Inflammatory macrophage (primary cell): ENCODE data around the gene TSPAN16.
A peak's percentile ranks its signal among the peaks of the same experiment; 100 is the strongest.
"Not testable (repeated sequence)": the region's sequence is repeated elsewhere in the genome, so short reads cannot be mapped to it uniquely, and the experiment has no call there.

Source experiments
- DNase-seq, 2 donors: peaks; one replicate each; pipeline ENCODE4 v3.0.0-alpha.2; 2020 to 2022

Gene TSPAN16

DNA sequence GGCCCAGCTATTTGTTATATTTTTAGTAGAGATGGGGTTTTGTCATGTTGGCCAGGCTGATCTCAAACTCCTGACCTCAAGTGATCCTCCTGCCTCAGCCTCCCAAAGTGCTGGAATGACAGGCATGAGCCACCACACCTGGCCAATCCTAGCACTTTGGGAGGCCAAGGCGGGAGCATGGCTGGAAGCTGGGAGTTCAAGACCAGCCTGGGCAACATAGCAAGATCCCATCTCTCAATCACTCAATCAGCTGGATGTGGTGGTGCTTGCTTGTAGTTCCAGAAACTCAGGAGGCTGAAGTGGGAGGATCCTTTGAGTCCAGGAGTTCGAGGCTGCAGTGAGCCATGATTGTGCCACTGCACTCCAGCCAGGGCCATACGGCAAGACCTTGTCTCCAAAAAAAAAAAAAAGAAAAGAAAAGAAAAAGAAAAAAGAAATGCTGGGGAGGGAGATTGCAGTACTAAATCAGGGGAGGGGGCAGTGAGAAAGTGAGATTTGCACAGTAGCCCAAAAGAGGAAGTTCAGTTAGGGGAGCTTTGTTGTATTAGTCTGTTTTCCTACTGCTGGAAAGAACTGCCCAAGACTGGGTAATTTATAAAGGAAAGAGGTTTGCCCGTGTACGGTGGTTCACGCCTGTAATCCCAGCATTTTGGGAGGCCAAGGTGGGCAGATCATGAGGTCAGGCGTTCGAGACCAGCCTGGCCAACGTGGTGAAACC is 24.5 kb downstream of the TSPAN16 start:
- not testable (repeated sequence) for DNase-seq

DNA sequence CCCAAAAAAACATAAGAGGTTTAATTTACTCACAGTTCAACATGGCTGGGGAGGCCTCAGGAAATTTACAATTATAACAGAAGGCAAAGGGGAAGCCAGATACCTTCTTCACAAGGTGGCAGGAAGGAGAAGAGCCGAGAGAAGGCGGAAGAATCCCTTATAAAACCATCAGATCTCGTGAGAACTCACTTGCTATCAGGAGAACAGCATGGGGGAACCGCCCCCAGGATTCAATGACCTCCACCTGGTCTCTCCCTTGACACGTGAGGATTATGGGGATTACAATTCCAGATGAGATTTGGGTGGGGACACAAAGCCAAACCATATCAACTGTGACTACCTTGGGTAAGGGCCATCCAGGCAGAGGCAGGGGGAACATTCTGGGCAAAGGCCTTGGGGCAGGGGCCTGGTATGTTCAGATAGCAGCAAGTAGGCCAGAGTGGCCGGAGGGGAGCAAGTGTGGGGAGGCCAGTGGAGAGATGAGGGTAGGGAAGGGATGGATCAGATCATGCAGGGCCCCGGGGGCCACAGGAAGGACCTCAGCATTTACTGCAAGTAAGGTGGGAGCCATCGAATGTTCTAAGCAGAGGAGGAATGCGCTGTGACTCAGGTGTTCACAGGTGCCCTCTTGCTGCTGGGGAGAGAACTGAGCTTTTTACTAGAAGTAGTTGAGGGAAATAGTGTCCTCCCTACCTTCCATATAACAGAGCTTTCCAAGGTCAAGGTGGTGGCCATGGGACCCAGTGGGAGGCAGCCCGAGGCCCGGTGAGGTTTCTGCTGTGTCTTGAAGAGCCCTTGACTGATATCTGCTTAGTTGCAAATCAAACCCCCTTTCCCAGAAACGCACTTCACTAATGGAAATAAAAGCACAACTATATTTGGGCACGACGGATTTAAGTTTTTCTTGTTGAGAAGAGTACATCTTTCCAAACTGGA is 25.5 kb downstream of the TSPAN16 start:
- no peak for DNase-seq

GRCh38 chr19:11322269-11323024 is 26.5 kb downstream of the TSPAN16 start:
- peak; percentile 52 to 67 for DNase-seq

DNA sequence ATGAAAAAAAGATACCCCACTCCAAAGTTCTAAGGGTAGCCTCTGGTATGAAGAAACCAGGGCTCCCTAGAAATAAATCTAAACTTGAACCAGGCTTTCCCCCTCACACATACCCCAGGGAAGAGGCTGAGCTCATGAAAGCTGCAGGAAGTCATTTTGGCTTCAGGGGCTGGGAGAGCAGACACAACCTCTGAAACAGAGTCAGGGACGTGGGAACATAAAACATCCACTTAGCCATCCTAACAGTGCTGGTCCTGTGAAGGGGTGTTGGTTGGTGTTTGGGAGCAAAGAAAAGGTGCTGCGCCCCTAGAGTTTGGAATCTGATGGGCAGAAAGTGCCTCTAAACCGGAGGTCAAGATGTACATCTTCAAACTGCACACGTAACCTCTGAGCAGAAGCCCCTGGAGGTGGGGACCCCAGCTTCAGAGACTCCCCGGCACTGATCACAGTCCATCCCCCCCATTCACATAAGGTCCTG is 27.7 kb downstream of the TSPAN16 start:
- DNase-seq = no peak

DNA sequence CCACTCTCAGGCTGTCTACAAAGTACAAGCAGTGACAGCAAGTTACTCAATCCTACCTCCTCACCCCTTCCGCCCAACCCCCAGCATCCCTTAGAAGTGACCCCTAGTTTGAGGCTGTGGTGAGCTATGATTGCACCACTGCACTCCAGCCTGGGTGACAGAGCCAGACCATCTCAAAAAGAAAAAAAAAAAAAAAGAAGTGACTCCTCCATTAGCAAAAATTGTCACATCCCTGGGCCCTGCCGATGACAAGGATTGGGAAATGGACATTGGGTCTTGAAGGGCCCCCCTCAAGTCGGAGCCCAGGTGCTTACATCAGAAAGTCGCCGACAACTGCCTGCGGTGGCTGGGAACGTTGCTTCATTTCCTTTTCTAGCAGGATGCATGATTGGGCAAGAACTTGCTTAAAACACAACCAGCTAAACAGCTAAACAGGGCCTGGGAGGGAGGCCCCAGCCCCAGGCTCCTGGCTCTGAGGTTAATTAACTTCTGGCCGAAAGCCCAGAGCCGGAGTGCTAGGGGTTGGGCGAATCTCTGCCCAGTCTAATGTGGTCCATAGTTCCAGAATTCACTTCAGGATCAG is 28.2 kb downstream of the TSPAN16 start:
- DNase-seq = peak; percentile 87 to 90

- DNase-seq = no peak
These were observed 28.9 kb downstream of the TSPAN16 start for GRCh38 chr19:11324748-11325389.

- DNase-seq = no peak
These were observed 29.6 kb downstream of the TSPAN16 start for GRCh38 chr19:11325544-11325943.

GRCh38 chr19:11330127-11330526 is 34.2 kb downstream of the TSPAN16 start:
- peak in 1 of 2 donors; percentile 11 for DNase-seq

- DNase-seq = no peak
These were observed 35.5 kb downstream of the TSPAN16 start for GRCh38 chr19:11331502-11331901.

GRCh38 chr19:11332822-11333221 is 36.9 kb downstream of the TSPAN16 start:
- DNase-seq = no peak

- not testable (repeated sequence) for DNase-seq
These were observed 37.9 kb downstream of the TSPAN16 start for GRCh38 chr19:11333838-11334237.

GRCh38 chr19:11335449-11336146 is 39.6 kb downstream of the TSPAN16 start:
- no peak for DNase-seq

- peak; percentile 30 to 41 for DNase-seq
These were observed 41.1 kb downstream of the TSPAN16 start for GRCh38 chr19:11337080-11337479.

DNA sequence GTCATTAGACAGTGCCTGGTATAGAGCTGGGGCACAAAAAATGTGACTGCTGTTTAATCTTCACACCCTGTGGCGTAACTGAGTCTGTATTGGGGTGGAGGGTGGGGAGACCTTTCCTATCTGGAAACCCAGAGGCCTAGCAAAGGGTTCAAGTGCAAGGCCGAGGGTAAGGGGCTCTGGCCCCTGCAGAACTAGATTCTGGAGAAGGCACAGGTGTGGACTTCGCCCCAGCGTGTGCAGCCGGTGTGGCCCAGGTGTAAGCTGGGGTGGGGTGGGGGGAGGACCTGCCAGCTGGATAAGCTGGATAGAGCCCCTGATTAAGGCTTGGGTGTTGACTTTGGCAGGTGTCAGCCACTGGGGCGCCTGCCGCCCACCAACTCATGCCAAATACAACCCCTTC is 42.2 kb downstream of the TSPAN16 start:
- DNase-seq = no peak

DNA sequence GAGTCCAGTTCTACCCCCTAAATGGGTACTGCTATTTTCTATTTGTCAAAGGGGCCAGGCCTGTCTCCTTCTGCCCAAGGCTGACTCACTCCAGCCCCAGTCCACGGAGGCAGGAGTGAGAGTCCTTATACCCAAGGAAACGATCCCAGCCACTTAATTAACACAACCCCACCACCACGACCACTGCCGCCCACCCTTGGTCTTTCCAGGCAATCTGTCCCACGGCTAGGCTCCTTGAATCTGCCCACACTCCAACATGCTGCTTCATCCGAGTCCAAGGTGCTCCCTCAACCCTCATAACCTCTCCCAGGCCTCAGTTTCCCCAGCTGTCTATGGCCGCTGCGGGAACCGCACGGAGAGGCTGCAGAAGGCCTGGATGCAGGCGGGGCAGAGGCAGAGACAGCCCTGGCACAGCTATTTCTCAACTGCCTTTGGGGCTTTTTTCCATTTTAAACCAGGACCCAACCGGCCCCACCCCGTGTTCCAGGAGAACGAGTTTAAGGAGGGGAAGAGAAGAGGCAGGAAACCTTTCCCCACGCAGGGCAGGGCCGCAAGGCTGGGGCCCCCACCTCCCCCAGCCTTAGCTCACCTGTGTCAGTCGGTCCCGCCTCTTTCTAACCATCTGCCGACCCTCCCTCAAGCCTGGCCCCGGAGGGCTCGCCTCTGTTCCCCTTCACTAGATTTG is 42.8 kb downstream of the TSPAN16 start:
- no peak for DNase-seq

GRCh38 chr19:11339254-11340098 is 43.5 kb downstream of the TSPAN16 start, which contains the start of gene RAB3D:
TSS of gene RAB3D (minus strand) at chr19:11339657. CDS start at chr19:11337399, 2,258 bp downstream.
- peak; percentile 89 to 90 for DNase-seq

- DNase-seq = not testable (repeated sequence)
These were observed 44.1 kb downstream of the TSPAN16 start for GRCh38 chr19:11340099-11340467.

- DNase-seq = no peak
These were observed 46.5 kb downstream of the TSPAN16 start for GRCh38 chr19:11342429-11342828.

DNA sequence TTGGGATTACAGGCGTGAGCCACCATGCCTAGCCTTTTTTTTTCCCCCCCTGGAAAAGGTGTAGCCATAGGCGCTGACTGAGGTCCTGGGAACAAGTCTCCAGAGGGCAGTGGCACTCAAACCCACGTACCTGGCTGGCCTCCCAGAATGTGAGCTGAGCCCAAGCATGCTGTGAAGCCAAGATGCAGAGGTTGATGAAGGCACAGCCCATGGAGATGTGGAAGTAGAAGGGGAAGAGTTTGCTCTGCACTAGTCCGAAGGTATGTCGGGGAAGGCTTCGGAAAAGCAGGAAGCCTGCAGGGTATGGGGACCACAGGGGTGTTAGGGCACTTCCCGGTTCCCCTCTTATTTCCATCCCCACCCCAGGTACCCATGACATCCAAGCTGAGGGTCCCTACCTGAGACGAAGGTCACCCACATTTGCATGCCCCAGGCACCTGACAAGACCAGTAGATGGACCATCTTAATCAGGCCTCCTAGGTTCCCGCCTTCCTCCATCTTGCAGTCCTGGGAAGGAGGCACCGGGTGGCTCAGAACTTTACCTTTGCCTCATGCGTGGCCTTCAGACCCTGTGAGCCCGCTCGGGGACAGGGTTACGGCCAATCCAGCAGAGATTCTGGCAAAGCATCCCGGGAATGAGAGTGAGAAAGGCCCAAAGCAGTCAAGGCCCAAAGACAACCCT is 49.3 kb downstream of the TSPAN16 start:
- DNase-seq = no peak
